Measurements from ENCODE around the gene UNC79.

Gene UNC79

GRCh38 chr14:93591506-93591905 is 160.8 kb downstream of the UNC79 start:
- no peak for TF ChIP-seq CTCF (IDR thresholded peaks at IDR 0.05)
- Histone ChIP-seq H2AFZ (no peak overlapping the region), H3K4me2 (ENCODE audit: low read length) (no peak overlapping the region), H3K36me3 (ENCODE audit: control insufficient read depth, insufficient read depth, low read length) (no peaks in the 10 kb centered on the region), H3K27ac (no peak overlapping the region), H3K27me3 (ENCODE audit: control insufficient read depth, insufficient read depth, low read length) (no peaks in the 10 kb centered on the region), H3K79me2 (no peaks in the 10 kb centered on the region), H3K4me3 (ENCODE audit: low read depth, low read length) (no peak overlapping the region), H3K9me3 (ENCODE audit: control insufficient read depth, low read length) (no peaks in the 10 kb centered on the region), H3K9ac (no peak overlapping the region), H3K4me1 (no peaks in the 10 kb centered on the region)

- H3K4me1 ChIP-seq, result no peaks in the 10 kb centered on the region
- H3K27me3 ChIP-seq (ENCODE audit: control insufficient read depth, insufficient read depth, low read length), result no peaks in the 10 kb centered on the region
- no peaks in the 10 kb centered on the region for H3K79me2 ChIP-seq
- no peak overlapping the region for H3K9ac ChIP-seq
- no peak for TF ChIP-seq CTCF (IDR thresholded peaks at IDR 0.05)
- no peaks in the 10 kb centered on the region for H3K9me3 ChIP-seq (ENCODE audit: control insufficient read depth, low read length)
- H2AFZ ChIP-seq, result no peak overlapping the region
- no peak overlapping the region for H3K4me2 ChIP-seq (ENCODE audit: low read length)
- H3K4me3 ChIP-seq (ENCODE audit: low read depth, low read length), result no peak overlapping the region
- no peak overlapping the region for H3K27ac ChIP-seq
- no peaks in the 10 kb centered on the region for H3K36me3 ChIP-seq (ENCODE audit: control insufficient read depth, insufficient read depth, low read length)
These were observed 162.0 kb downstream of the UNC79 start for GRCh38 chr14:93592786-93593185.

DNA sequence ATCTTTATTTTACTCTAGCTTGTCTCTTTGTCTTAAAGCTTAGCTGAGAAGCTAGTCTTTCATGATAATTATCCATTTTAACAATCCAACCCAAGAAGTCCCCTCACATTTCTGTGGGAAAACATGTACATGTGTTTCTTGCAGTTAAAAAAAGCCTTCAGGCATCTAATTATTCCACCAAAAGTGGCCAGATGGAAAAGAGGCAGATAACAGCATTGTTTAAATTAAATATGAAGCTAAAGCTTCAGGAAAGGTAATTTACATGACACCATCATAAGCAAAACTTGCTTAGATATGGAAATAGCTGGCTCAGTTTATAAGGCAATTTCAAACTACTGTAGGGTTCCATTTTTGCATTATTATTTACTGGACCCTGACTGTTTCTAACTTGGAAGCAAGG is 175.4 kb downstream of the UNC79 start:
- TF ChIP-seq CTCF (IDR thresholded peaks at IDR 0.05), result no peak
- Histone ChIP-seq H3K27me3 (ENCODE audit: control insufficient read depth, insufficient read depth, low read length) (no peaks in the 10 kb centered on the region), H3K9ac (no peak overlapping the region), H2AFZ (no peak overlapping the region), H3K4me1 (no peaks in the 10 kb centered on the region), H3K27ac (no peak overlapping the region), H3K79me2 (no peaks in the 10 kb centered on the region), H3K4me2 (ENCODE audit: low read length) (no peak overlapping the region), H3K9me3 (ENCODE audit: control insufficient read depth, low read length) (no peaks in the 10 kb centered on the region), H3K4me3 (ENCODE audit: low read depth, low read length) (no peak overlapping the region), H3K36me3 (ENCODE audit: control insufficient read depth, insufficient read depth, low read length) (no peaks in the 10 kb centered on the region)

- TF ChIP-seq CTCF (IDR thresholded peaks at IDR 0.05), result peak; percentile 47
- no peaks in the 10 kb centered on the region for H3K36me3 ChIP-seq (ENCODE audit: control insufficient read depth, insufficient read depth, low read length)
- H3K27me3 ChIP-seq (ENCODE audit: control insufficient read depth, insufficient read depth, low read length), result no peaks in the 10 kb centered on the region
- H3K27ac ChIP-seq, result no peak overlapping the region
- H3K4me1 ChIP-seq, result no peaks in the 10 kb centered on the region
- no peaks in the 10 kb centered on the region for H3K9me3 ChIP-seq (ENCODE audit: control insufficient read depth, low read length)
- H2AFZ ChIP-seq, result no peak overlapping the region
- no peaks in the 10 kb centered on the region for H3K79me2 ChIP-seq
- no peak overlapping the region for H3K9ac ChIP-seq
- H3K4me3 ChIP-seq (ENCODE audit: low read depth, low read length), result no peak overlapping the region
- H3K4me2 ChIP-seq (ENCODE audit: low read length), result no peak overlapping the region
These were observed 188.5 kb downstream of the UNC79 start for GRCh38 chr14:93619176-93619793.

- no peak for TF ChIP-seq CTCF (IDR thresholded peaks at IDR 0.05)
- no peaks in the 10 kb centered on the region for H3K27me3 ChIP-seq (ENCODE audit: control insufficient read depth, insufficient read depth, low read length)
- H3K4me3 ChIP-seq (ENCODE audit: low read depth, low read length), result no peak overlapping the region
- H3K79me2 ChIP-seq, result no peaks in the 10 kb centered on the region
- no peaks in the 10 kb centered on the region for H3K9me3 ChIP-seq (ENCODE audit: control insufficient read depth, low read length)
- H3K36me3 ChIP-seq (ENCODE audit: control insufficient read depth, insufficient read depth, low read length), result no peaks in the 10 kb centered on the region
- H2AFZ ChIP-seq, result no peak overlapping the region
- no peak overlapping the region for H3K9ac ChIP-seq
- no peak overlapping the region for H3K4me2 ChIP-seq (ENCODE audit: low read length)
- H3K27ac ChIP-seq, result no peak overlapping the region
- H3K4me1 ChIP-seq, result no peaks in the 10 kb centered on the region
These were observed 197.3 kb downstream of the UNC79 start for GRCh38 chr14:93628048-93628447.
